Measurements from ENCODE around the gene STAG3. TPM values are rescaled to one million over a fixed set of nuclear protein-coding genes. Genes with fewer than 3 reads are reported as not detected.

The STAG3 gene
- total and polyA plus RNA-seq, 9 of the 15 experiments (the other 6 are each of a cell fraction or from before 2014, with no cell fraction given): 0.54 to 2.5 (median 1.7) TPM

GRCh38 chr7:100158229-100159098 is 19.3 kb upstream of the STAG3 start, which contains the start of gene TRAPPC14 (continued):
- peak; percentile 57; the same call in 1 of the 2 replicates for TF ChIP-seq SAFB (IDR thresholded peaks at IDR 0.05; ENCODE audit: borderline replicate concordance, low read depth, low read length)
- peak; percentile 60; the same call in 1 of the 2 replicates for TF ChIP-seq JUND (IDR thresholded peaks at IDR 0.05; ENCODE audit: borderline replicate concordance, low read depth, low read length)
- peak; percentile 33; the same call in 1 of the 3 replicates for TF ChIP-seq JUND (tag; IDR thresholded peaks at IDR 0.05; ENCODE audit: borderline replicate concordance, low read depth, low read length)
- peak; percentile 95 for TF ChIP-seq ZBTB7A (IDR thresholded peaks at IDR 0.05; ENCODE audit: borderline replicate concordance, control insufficient read depth, low read depth, low read length)
- TF ChIP-seq EP300 (IDR thresholded peaks at IDR 0.05; ENCODE audit: low read length): peak; percentile 55; the same call in 1 of the 2 replicates
- TF ChIP-seq TBP (optimal IDR thresholded peaks at IDR 0.05; ENCODE audit: low read depth, low read length): peak; percentile 97
- no peak for TF ChIP-seq PHF21A (IDR thresholded peaks at IDR 0.05; ENCODE audit: borderline replicate concordance, low read depth)
- TF ChIP-seq KAT7 (CRISPR knock-in tag; IDR thresholded peaks at IDR 0.05; ENCODE audit: borderline replicate concordance): peak; percentile 70; the same call in 1 of the 2 replicates
- TF ChIP-seq ZNF212 (CRISPR knock-in tag; IDR thresholded peaks at IDR 0.05): no peak
- no peak for TF ChIP-seq KAT8 (IDR thresholded peaks at IDR 0.05; ENCODE audit: low read depth)
- TF ChIP-seq POLR3A (IDR thresholded peaks at IDR 0.05; ENCODE audit: borderline replicate concordance, extremely low read depth, insufficient read depth, insufficient read length): peak; percentile 76
- no peak for TF ChIP-seq ZNF354B (CRISPR knock-in tag; IDR thresholded peaks at IDR 0.05)
- 0 out of 2 replicates have a peak, but pooled peaks have one; percentile 32 for TF ChIP-seq ATF6 (CRISPR knock-in tag; IDR thresholded peaks at IDR 0.05)
- no peak for TF ChIP-seq ZBED1 (IDR thresholded peaks at IDR 0.05)
- TF ChIP-seq BRD9 (IDR thresholded peaks at IDR 0.05; ENCODE audit: low read depth, partially characterized antibody): peak; percentile 20
- peak; percentile 72 for TF ChIP-seq ATF7 (IDR thresholded peaks at IDR 0.05)
- no peak for TF ChIP-seq DACH1 (IDR thresholded peaks at IDR 0.05; ENCODE audit: partially characterized antibody)
- TF ChIP-seq ZNF143 (CRISPR knock-in tag; IDR thresholded peaks at IDR 0.05): peak; percentile 37; the same call in 1 of the 2 replicates
- peak in 1 of 2 experiments; percentile 36; a peak in 1 of 4 replicates for TF ChIP-seq TRIM24 (IDR thresholded peaks at IDR 0.05)
- TF ChIP-seq, protein P1, sequence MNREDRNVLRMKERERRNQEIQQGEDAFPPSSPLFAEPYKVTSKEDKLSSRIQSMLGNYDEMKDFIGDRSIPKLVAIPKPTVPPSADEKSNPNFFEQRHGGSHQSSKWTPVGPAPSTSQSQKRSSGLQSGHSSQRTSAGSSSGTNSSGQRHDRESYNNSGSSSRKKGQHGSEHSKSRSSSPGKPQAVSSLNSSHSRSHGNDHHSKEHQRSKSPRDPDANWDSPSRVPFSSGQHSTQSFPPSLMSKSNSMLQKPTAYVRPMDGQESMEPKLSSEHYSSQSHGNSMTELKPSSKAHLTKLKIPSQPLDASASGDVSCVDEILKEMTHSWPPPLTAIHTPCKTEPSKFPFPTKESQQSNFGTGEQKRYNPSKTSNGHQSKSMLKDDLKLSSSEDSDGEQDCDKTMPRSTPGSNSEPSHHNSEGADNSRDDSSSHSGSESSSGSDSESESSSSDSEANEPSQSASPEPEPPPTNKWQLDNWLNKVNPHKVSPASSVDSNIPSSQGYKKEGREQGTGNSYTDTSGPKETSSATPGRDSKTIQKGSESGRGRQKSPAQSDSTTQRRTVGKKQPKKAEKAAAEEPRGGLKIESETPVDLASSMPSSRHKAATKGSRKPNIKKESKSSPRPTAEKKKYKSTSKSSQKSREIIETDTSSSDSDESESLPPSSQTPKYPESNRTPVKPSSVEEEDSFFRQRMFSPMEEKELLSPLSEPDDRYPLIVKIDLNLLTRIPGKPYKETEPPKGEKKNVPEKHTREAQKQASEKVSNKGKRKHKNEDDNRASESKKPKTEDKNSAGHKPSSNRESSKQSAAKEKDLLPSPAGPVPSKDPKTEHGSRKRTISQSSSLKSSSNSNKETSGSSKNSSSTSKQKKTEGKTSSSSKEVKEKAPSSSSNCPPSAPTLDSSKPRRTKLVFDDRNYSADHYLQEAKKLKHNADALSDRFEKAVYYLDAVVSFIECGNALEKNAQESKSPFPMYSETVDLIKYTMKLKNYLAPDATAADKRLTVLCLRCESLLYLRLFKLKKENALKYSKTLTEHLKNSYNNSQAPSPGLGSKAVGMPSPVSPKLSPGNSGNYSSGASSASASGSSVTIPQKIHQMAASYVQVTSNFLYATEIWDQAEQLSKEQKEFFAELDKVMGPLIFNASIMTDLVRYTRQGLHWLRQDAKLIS (CRISPR knock-in tag; IDR thresholded peaks at IDR 0.05): peak; percentile 57; the same call in 1 of the 2 replicates
- TF ChIP-seq CEBPB (tag; IDR thresholded peaks at IDR 0.05): no peak

All from K562 (cell line).